Activated CD8-positive, alpha-beta memory T cell treated with anti-CD3 and anti-CD28 coated beads, Interleukin-2, amount 50 U/mL, for 24 hours (primary cell): ENCODE measurements around the gene KRTAP5-1.

Experiments
- DNase-seq: peaks from one replicate; pipeline ENCODE4 v3.0.0-alpha.2; 2020; ENCODE audit errors: extremely low read depth

KRTAP5-1 gene

DNA sequence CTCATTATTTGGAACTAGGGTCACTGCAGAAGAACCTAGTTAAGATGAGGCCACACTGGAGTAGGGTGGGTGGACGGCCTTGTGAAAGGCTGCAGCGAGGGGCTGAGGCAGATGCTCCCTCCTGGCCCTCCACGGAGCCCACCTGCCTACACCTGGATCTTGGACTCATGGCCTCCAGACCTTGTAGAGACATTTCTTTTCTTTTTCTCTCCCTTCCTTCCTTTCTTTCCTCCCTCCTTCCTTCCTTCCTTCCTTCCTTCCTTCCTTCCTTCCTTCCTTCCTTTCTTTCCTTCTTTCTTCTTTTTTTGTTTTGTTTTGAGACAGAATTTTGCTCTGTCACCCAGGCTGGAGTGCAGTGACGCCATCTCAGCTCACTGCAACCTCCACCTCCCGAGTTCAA lies 39.7 kb downstream of the KRTAP5-1 start:
- DNase-seq, result no peak

DNA sequence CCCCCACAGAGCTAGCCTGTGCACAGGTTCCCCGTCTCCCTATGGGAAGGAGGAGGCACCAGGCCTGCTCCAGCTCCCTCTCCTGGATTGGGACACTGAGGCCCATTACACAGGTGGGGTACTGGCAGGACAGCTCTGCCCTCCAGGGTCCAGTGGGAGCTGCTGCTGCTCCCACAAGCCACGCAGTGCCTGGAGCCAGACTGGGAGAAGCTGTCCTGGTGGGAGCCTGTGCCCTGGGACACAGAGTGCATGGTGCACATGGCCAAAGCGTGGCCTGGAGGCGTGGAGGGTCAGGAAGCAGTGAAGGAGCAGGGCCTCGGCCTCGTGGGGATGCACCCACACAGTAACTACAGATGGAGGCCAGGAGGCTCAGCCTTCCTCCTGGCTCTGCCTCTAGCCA lies 40.5 kb downstream of the KRTAP5-1 start:
- no peak for DNase-seq

- no peak for DNase-seq
Observed at GRCh38 chr11:1543606-1544263, 41.3 kb downstream of the KRTAP5-1 start.

DNA sequence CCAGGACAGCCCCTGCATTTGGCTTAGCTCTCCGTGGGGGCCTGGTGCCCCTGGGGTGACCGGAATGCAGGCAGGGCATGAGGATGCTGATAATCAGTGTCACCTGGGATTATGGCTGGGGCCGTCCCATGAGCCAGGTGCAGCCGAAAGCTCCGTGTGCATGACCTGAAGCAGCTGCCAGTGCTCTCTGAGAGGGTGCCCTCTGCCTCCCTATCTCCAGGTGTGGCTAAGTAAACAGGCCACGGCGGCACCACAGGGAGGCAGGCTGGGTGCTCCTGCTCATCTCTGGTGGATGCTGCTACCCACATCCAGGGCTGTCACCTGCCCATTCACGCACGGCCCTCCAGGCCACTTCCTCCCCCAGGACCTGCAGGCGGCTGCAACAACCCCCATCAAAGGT lies 42.8 kb downstream of the KRTAP5-1 start:
- no peak for DNase-seq

DNA sequence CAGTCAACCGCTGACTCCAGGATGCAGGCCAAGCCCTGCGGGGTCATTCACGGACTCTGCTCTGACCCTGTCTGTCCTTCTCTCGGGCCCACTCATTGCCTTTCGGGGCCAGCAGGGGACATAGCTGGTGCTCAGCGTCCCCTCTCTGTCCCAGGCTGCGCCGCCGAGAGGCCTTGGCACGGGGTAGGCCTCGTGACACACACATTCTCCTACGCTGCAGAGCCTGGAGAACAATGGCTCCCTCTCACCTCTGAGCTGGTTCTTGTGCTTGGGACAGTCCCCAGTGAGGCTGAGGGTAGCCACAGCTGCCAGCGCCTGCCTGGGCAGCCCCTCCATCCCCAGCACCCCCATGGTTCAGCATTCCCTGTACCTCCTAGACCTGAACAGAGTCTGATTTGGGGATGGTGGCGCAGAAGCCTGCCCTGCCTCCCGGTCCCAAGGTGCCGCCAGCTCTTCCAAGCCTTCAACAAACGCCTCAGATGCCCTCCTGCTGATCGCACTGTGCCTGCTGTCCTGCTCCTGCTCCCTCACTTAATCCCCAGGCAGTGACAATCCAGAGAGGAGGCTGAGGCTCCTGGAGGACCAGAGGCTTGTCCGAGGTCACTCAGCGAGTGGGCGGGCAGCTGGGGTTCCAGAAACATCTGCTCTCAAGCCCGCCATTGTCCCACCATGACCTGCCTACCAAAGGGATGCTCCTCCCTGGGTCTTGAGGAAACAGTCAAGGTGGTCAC lies 43.4 kb downstream of the KRTAP5-1 start:
- no peak for DNase-seq

DNA sequence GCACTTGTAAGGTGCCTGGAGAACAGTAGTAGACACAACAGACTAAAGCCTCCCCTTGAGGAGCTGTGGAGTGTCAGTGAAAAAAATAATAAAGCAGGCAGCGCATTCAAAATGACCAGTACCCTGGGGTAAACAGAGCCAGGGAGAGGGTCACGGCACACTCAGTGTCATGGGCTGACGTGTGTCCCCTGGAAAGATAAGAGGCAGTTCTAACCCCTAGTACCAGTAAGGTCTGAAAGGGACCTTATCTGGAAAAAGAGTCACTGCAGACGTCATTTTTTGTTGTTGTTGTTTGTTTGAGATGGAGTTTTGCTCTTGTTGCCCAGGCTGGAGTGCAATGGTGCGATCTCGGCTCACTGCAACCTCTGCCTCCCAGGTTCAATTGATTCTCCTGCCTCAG lies 45.0 kb downstream of the KRTAP5-1 start:
- no peak for DNase-seq

DNA sequence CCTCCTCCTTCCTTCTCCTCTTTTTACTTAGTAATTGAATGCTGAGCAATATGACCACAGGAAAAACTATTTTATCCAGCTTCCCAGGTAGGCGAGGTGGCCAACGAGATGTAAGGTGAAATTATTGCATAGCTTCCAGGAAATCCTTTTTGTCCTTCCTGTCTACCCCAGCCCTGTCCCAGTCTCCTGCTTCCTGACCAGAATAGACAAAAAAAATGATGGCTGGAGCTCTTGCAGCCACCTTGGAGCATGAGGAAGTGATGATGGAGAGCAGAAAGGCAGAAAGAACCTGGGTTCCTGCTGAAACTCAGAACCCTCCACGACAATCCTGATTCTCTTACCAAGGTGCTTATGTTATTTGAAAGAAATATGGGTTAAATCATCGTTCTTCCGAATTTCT lies 46.9 kb downstream of the KRTAP5-1 start:
- DNase-seq, result no peak

GRCh38 chr11:1536065-1536843 lies 48.8 kb downstream of the KRTAP5-1 start:
- no peak for DNase-seq

- no peak for DNase-seq
Observed at GRCh38 chr11:1534682-1535081, 50.4 kb downstream of the KRTAP5-1 start.
